Peyer's patch (tissue), 4 donors: ENCODE measurements around the gene YARS2. TPM values are rescaled to one million over a fixed set of nuclear protein-coding genes. Genes with fewer than 3 reads are reported as not detected.

Experiments used
- DNase-seq, 3 donors: peaks; one replicate each; pipeline ENCODE4 v3.0.0-alpha.2; 2017 to 2019
- H3K27ac ChIP-seq, 4 donors: fragments of 200-600 bp; sonication (generic); one replicate each; pipeline ENCODE4 v1.5.1; 2016 to 2019
- H3K27me3 ChIP-seq, 2 donors: fragments of 200-600 bp; sonication (generic); one replicate each; pipeline ENCODE4 v1.5.1; 2019
- H3K36me3 ChIP-seq, 3 donors: fragments of 200-600 bp; sonication (generic); one replicate each; pipeline ENCODE4 v1.5.1; 2016 to 2019
- H3K4me1 ChIP-seq, 4 donors: fragments of 200-600 bp; sonication (generic); one replicate each; pipeline ENCODE4 v1.5.1; 2016 to 2019
- H3K4me3 ChIP-seq, 4 donors: fragments of 200-600 bp; sonication (generic); 1 replicate in 3 of 4; 2 replicates in 1 of 4; pipeline ENCODE4 v1.5.1; 2016 to 2019; ENCODE audit warnings: mild to moderate bottlenecking in 1 of 4
- H3K9me3 ChIP-seq, 4 donors: fragments of 200-600 bp; sonication (generic); one replicate each; pipeline ENCODE4 v1.5.1; 2016 to 2019; ENCODE audit warnings: mild to moderate bottlenecking in 1 of 4
- CTCF ChIP-seq, 6 experiments: fragments of 450-650 bp in 4 of 6; fragments of 200-600 bp in 2 of 6; sonication (generic) in 1 of 6; IDR thresholded peaks; one replicate each; pipeline ENCODE4 v1.5.1; 2017 to 2019; ENCODE audit warnings: antibody characterized with exemption in 6 of 6, mild to moderate bottlenecking in 3 of 6, moderate library complexity in 1 of 6
- POLR2A ChIP-seq, 2 donors: fragments of 450-650 bp; IDR thresholded peaks; one replicate each; pipeline ENCODE4 v1.5.1; 2017; ENCODE audit warnings: antibody characterized with exemption in 2 of 2, mild to moderate bottlenecking in 2 of 2, moderate library complexity in 2 of 2
- total RNA-seq, 4 donors: library from RNA; depleted of rRNA; stranded (reverse); fragments of >200 nt; gene quantifications; one replicate each; pipeline ENCODE4 v1.1.0, GENCODE V29; 2016

Gene YARS2
- total RNA-seq, 4 donors from 2014 or later = 9.6 to 22.8 (median 19.2) TPM

GRCh38 chr12:32753605-32754004, 2.1 kb downstream of the YARS2 start:
- H3K9me3 ChIP-seq = no peaks in the 10 kb centered on the region
- TF ChIP-seq CTCF (IDR thresholded peaks at IDR 0.05) = no peak
- TF ChIP-seq POLR2A (IDR thresholded peaks at IDR 0.05) = no peak
- DNase-seq = no peak
- no peak overlapping the region for H3K4me3 ChIP-seq
- no peaks in the 10 kb centered on the region for H3K27me3 ChIP-seq
- H3K36me3 ChIP-seq = peaks cover 0 to 50% (median 0%) of the 10 kb centered on the region in 3 donors
- peaks cover 0 to 18% (median 3%) of the 10 kb centered on the region in 4 donors for H3K4me1 ChIP-seq
- H3K27ac ChIP-seq = no peak overlapping the region

- Histone ChIP-seq H3K27me3 (no peaks in the 10 kb centered on the region), H3K36me3 (peaks cover 0 to 94% (median 8%) of the 10 kb centered on the region in 3 donors), H3K9me3 (no peaks in the 10 kb centered on the region), H3K4me3 (no peak overlapping the region), H3K4me1 (no peaks in the 10 kb centered on the region), H3K27ac (no peak overlapping the region)
- no peak for DNase-seq
- TF ChIP-seq CTCF (IDR thresholded peaks at IDR 0.05) = no peak
- TF ChIP-seq POLR2A (IDR thresholded peaks at IDR 0.05) = no peak
Observed at GRCh38 chr12:32743264-32743663, 12.4 kb downstream of the YARS2 start.

GRCh38 chr12:32742133-32742532, 13.6 kb downstream of the YARS2 start:
- no peaks in the 10 kb centered on the region for H3K4me1 ChIP-seq
- no peak overlapping the region for H3K4me3 ChIP-seq
- no peak for DNase-seq
- TF ChIP-seq CTCF (IDR thresholded peaks at IDR 0.05) = no peak
- TF ChIP-seq POLR2A (IDR thresholded peaks at IDR 0.05) = no peak
- H3K9me3 ChIP-seq = no peaks in the 10 kb centered on the region
- peaks cover 0 to 94% (median 7%) of the 10 kb centered on the region in 3 donors for H3K36me3 ChIP-seq
- H3K27ac ChIP-seq = no peak overlapping the region
- no peaks in the 10 kb centered on the region for H3K27me3 ChIP-seq

GRCh38 chr12:32739279-32739678, 16.4 kb downstream of the YARS2 start:
- Histone ChIP-seq H3K27ac (no peak overlapping the region), H3K36me3 (peaks cover 0 to 95% (median 0%) of the 10 kb centered on the region in 3 donors), H3K4me1 (no peaks in the 10 kb centered on the region), H3K9me3 (no peaks in the 10 kb centered on the region), H3K4me3 (no peak overlapping the region), H3K27me3 (no peaks in the 10 kb centered on the region)
- DNase-seq = no peak
- TF ChIP-seq CTCF (IDR thresholded peaks at IDR 0.05) = no peak
- no peak for TF ChIP-seq POLR2A (IDR thresholded peaks at IDR 0.05)

GRCh38 chr12:32737715-32738114, 18.0 kb downstream of the YARS2 start:
- no peak for TF ChIP-seq CTCF (IDR thresholded peaks at IDR 0.05)
- peaks cover 0 to 91% (median 0%) of the 10 kb centered on the region in 3 donors for H3K36me3 ChIP-seq
- H3K27me3 ChIP-seq = no peaks in the 10 kb centered on the region
- no peaks in the 10 kb centered on the region for H3K9me3 ChIP-seq
- H3K4me3 ChIP-seq = no peak overlapping the region
- no peak overlapping the region for H3K27ac ChIP-seq
- DNase-seq = no peak
- H3K4me1 ChIP-seq = no peaks in the 10 kb centered on the region

- Histone ChIP-seq H3K27me3 (no peaks in the 10 kb centered on the region), H3K4me3 (no peak overlapping the region), H3K27ac (no peak overlapping the region), H3K4me1 (no peaks in the 10 kb centered on the region), H3K36me3 (peaks cover 0 to 91% (median 0%) of the 10 kb centered on the region in 3 donors), H3K9me3 (no peaks in the 10 kb centered on the region)
- TF ChIP-seq POLR2A (IDR thresholded peaks at IDR 0.05) (no peak), CTCF (IDR thresholded peaks at IDR 0.05) (no peak)
- DNase-seq = no peak
Observed at GRCh38 chr12:32736445-32736844, 19.3 kb downstream of the YARS2 start.
